ENCODE data around the gene IRAK1. TPM values are rescaled to one million over a fixed set of nuclear protein-coding genes. Genes with fewer than 3 reads are reported as not detected.

The IRAK1 gene
- total and polyA plus RNA-seq, 2 of the 8 experiments (the other 6 are each of a cell fraction or from before 2014, with no cell fraction given): 26.6 to 41.7 TPM

DNA sequence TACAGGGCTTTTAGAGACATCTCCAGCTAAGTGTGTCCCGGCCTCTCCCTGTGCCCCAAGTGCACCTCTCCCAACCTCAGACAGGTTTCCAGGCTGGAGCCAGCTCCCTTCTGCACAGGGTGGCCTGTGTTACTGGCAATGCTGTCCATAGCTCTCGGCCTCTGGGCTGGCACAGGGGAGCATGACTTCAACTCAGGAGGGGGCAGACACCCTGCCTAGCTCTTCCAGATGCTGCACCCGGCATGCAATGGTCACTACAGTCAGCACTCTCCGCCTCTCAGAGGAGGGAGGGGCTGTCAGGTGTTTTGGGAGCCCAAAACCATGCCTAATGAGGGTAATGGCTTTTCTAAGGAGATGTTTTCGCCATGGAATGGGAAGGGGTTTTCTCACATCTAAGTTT, 2.4 kb upstream of the IRAK1 start:
- H4K8ac ChIP-seq (ENCODE audit: extremely low read depth, insufficient read depth, low read length): no peak overlapping the region
- DNase-seq (ENCODE audit: low read depth in 1 of 2, low spot score in 2 of 2): no peak
- 82% methylated on average over 5 of the region's 5 CpGs; no CpG with 5 or more reads in 1 of the 2 experiments for WGBS, 2 experiments (ENCODE audit: extremely low coverage in 1 of 2, insufficient coverage in 1 of 2, insufficient read length in 1 of 2, insufficient replicate concordance in 2 of 2, low coverage in 1 of 2, low lambda C conversion rate in 2 of 2, missing lambda C conversion rate in 1 of 2)
- peak; percentile 77 for FAIRE-seq
- H2BK15ac ChIP-seq (ENCODE audit: low read length): no peak overlapping the region
- no peak overlapping the region for H4K91ac ChIP-seq (replicated peaks; ENCODE audit: insufficient read length, low read length)
- no peaks in the 10 kb centered on the region for H3K79me1 ChIP-seq (ENCODE audit: low read depth, low read length)
- no peak overlapping the region; the same call in 1 of the 2 replicates for H2BK5ac ChIP-seq (ENCODE audit: low read depth, low read length)
- no peak overlapping the region for H3K27ac ChIP-seq (ENCODE audit: low read depth, low read length)
- H2AFZ ChIP-seq (ENCODE audit: low read length): no peak overlapping the region
- ChIA-PET CTCF (ENCODE audit: partially characterized antibody) (interaction anchor here (1.5 kb wide), 1 partner anchor 74 kb away, joined by 3 read pairs; no protein-coding TSS in a partner anchor), POLR2A (ENCODE audit: partially characterized antibody) (interaction anchor here (0.7 to 1.3 kb wide), 3 partner anchors 10 to 76 kb away, joined by 3 to 4 read pairs (median 3); partner anchors contain the start of gene MECP2)
- H3K27me3 ChIP-seq (replicated peaks in 1 of 4; ENCODE audit: control insufficient read depth in 3 of 4, extremely low read depth in 1 of 4, insufficient read depth in 3 of 4, low read length in 3 of 4): no peaks in the 10 kb centered on the region
- no peak overlapping the region for H3K4ac ChIP-seq (replicated peaks; ENCODE audit: insufficient read length, low read depth, low read length)
- no peak overlapping the region for H3K56ac ChIP-seq (replicated peaks; ENCODE audit: insufficient read length, low read depth, low read length)
- no peaks in the 10 kb centered on the region for H3K9me3 ChIP-seq (ENCODE audit: insufficient read depth in 2 of 2, low read depth in 1 of 2, low read length in 1 of 2)
- H2AK5ac ChIP-seq (ENCODE audit: low read depth, low read length): no peak overlapping the region
- H3K18ac ChIP-seq (ENCODE audit: extremely low read depth, low read length): no peak overlapping the region
- no peak overlapping the region for H2BK20ac ChIP-seq (ENCODE audit: low read length)
- H3K14ac ChIP-seq (ENCODE audit: insufficient read length): no peak overlapping the region
- no peak overlapping the region for H3K9ac ChIP-seq (replicated peaks in 1 of 4; ENCODE audit: extremely low read depth in 1 of 4, low read depth in 3 of 4, low read length in 3 of 4)
- no peak overlapping the region for H2BK120ac ChIP-seq (replicated peaks; ENCODE audit: low read depth, low read length)
- H3K4me3 ChIP-seq (ENCODE audit: extremely low read depth in 1 of 4, insufficient read depth in 2 of 4, low read depth in 3 of 4, low read length in 4 of 4): no peak overlapping the region
- no peaks in the 10 kb centered on the region for H4K20me1 ChIP-seq (replicated peaks in 1 of 2; ENCODE audit: control insufficient read depth in 1 of 2, insufficient read depth in 2 of 2, low read length in 2 of 2)
- H3K4me1 ChIP-seq (replicated peaks in 1 of 4; ENCODE audit: control insufficient read depth in 3 of 4, insufficient read depth in 4 of 4, low read length in 3 of 4): peaks cover 2 to 29% (median 9%) of the 10 kb centered on the region in 4 experiments
- H2BK12ac ChIP-seq (ENCODE audit: low read depth, low read length): no peak overlapping the region
- H3K4me2 ChIP-seq (ENCODE audit: insufficient read depth in 1 of 2, low read depth in 2 of 2, low read length in 2 of 2): no peak overlapping the region; a peak in 1 of 4 replicates
- peaks cover 2% of the 10 kb centered on the region; the same call in 1 of the 2 replicates for H3K23me2 ChIP-seq (ENCODE audit: low read depth, low read length)
- H3K79me2 ChIP-seq (ENCODE audit: control insufficient read depth in 1 of 2, insufficient read depth in 2 of 2, low read length in 2 of 2): no peaks in the 10 kb centered on the region
- peaks cover 0 to 6% (median 2%) of the 10 kb centered on the region in 4 experiments; a peak in 3 of 8 replicates for H3K36me3 ChIP-seq (ENCODE audit: control insufficient read depth in 2 of 4, insufficient read depth in 4 of 4, low read length in 3 of 4)
- no peak overlapping the region for H4K5ac ChIP-seq (ENCODE audit: insufficient read length, low read depth, low read length)
- H3K23ac ChIP-seq (ENCODE audit: insufficient read length): no peak overlapping the region
- TF ChIP-seq KDM5A (IDR thresholded peaks at IDR 0.05; ENCODE audit: low read length) (no peak), BCL11A (IDR thresholded peaks at IDR 0.05; ENCODE audit: low read depth in 2 of 2, low read length in 2 of 2) (no peak), HDAC6 (IDR thresholded peaks at IDR 0.05; ENCODE audit: low read depth, low read length) (no peak), CTBP2 (IDR thresholded peaks at IDR 0.05; ENCODE audit: borderline replicate concordance, insufficient read depth, insufficient read length, low read length) (no peak), SIRT6 (IDR thresholded peaks at IDR 0.05; ENCODE audit: low read length) (no peak), JUN (IDR thresholded peaks at IDR 0.05; ENCODE audit: low read depth, low read length) (no peak), RXRA (IDR thresholded peaks at IDR 0.05; ENCODE audit: insufficient read depth, low read depth, low read length) (no peak), SRF (IDR thresholded peaks at IDR 0.05; ENCODE audit: low read depth, low read length) (no peak), SP2 (IDR thresholded peaks at IDR 0.05; ENCODE audit: low read length) (no peak)
- TF ChIP-seq, protein P1, sequence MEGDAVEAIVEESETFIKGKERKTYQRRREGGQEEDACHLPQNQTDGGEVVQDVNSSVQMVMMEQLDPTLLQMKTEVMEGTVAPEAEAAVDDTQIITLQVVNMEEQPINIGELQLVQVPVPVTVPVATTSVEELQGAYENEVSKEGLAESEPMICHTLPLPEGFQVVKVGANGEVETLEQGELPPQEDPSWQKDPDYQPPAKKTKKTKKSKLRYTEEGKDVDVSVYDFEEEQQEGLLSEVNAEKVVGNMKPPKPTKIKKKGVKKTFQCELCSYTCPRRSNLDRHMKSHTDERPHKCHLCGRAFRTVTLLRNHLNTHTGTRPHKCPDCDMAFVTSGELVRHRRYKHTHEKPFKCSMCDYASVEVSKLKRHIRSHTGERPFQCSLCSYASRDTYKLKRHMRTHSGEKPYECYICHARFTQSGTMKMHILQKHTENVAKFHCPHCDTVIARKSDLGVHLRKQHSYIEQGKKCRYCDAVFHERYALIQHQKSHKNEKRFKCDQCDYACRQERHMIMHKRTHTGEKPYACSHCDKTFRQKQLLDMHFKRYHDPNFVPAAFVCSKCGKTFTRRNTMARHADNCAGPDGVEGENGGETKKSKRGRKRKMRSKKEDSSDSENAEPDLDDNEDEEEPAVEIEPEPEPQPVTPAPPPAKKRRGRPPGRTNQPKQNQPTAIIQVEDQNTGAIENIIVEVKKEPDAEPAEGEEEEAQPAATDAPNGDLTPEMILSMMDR (IDR thresholded peaks at IDR 0.05; ENCODE audit: control extremely low read depth in 1 of 3, insufficient read depth in 1 of 3, low read depth in 1 of 3, low read length in 3 of 3): no peak
- TF ChIP-seq, protein P2, sequence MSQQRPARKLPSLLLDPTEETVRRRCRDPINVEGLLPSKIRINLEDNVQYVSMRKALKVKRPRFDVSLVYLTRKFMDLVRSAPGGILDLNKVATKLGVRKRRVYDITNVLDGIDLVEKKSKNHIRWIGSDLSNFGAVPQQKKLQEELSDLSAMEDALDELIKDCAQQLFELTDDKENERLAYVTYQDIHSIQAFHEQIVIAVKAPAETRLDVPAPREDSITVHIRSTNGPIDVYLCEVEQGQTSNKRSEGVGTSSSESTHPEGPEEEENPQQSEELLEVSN (IDR thresholded peaks at IDR 0.05): no peak
